Osteocyte (in vitro differentiated cells): ENCODE results near the gene TBCD. TPM values are rescaled to one million over a fixed set of nuclear protein-coding genes. Genes with fewer than 3 reads are reported as not detected.

Source experiments
- DNase-seq: peaks from one replicate; pipeline ENCODE4 v3.0.0; 2021; ENCODE audit warnings: mixed read lengths; ENCODE audit not compliant: unreplicated experiment; ENCODE audit errors: extremely low spot score
- H3K27ac Mint-ChIP-seq: one replicate; pipeline ENCODE4 v1.8.0; 2021; ENCODE audit warnings: mild to moderate bottlenecking, mixed read lengths; ENCODE audit not compliant: unreplicated experiment
- H3K27me3 Mint-ChIP-seq: one replicate; pipeline ENCODE4 v1.8.0; 2021; ENCODE audit warnings: mixed read lengths; ENCODE audit not compliant: unreplicated experiment
- H3K36me3 Mint-ChIP-seq: one replicate; pipeline ENCODE4 v1.8.0; 2021; ENCODE audit warnings: mixed read lengths; ENCODE audit not compliant: unreplicated experiment
- H3K4me1 Mint-ChIP-seq: one replicate; pipeline ENCODE4 v1.8.0; 2021; ENCODE audit warnings: mixed read lengths; ENCODE audit not compliant: unreplicated experiment
- H3K4me3 Mint-ChIP-seq: one replicate; pipeline ENCODE4 v1.8.0; 2021; ENCODE audit warnings: mild to moderate bottlenecking, moderate library complexity, mixed read lengths; ENCODE audit not compliant: unreplicated experiment
- H3K9me3 Mint-ChIP-seq: one replicate; pipeline ENCODE4 v1.8.0; 2021; ENCODE audit warnings: mixed read lengths; ENCODE audit not compliant: unreplicated experiment
- CTCF ChIP-seq: fragments of 200-600 bp; sonication (generic); IDR thresholded peaks from 2 replicates; pipeline ENCODE4 v1.5.0; 2021; ENCODE audit warnings: antibody characterized with exemption, mild to moderate bottlenecking, moderate library complexity
- total RNA-seq: library from RNA; stranded (reverse); gene quantifications from 2 replicates; pipeline ENCODE4 v1.2.1, GENCODE V29; 2021

The TBCD gene
- total RNA-seq, 1 donor from 2014 or later: 74.0 TPM

GRCh38 chr17:82865774-82866395 is 114.0 kb downstream of the TBCD start:
- Mint-ChIP-seq H3K27me3 (no peaks in the 10 kb centered on the region), H3K36me3 (peaks cover 8% of the 10 kb centered on the region), H3K27ac (peak overlapping the region; percentile 54), H3K9me3 (no peaks in the 10 kb centered on the region), H3K4me3 (no peak overlapping the region), H3K4me1 (peaks cover 48% of the 10 kb centered on the region)
- no peak for DNase-seq
- no peak for TF ChIP-seq CTCF

- Mint-ChIP-seq H3K9me3 (no peaks in the 10 kb centered on the region), H3K4me1 (peaks cover 46% of the 10 kb centered on the region), H3K27ac (peak overlapping the region; percentile 54), H3K36me3 (peaks cover 8% of the 10 kb centered on the region), H3K4me3 (no peak overlapping the region), H3K27me3 (no peaks in the 10 kb centered on the region)
- TF ChIP-seq CTCF: no peak
- no peak for DNase-seq
These were observed 114.8 kb downstream of the TBCD start for GRCh38 chr17:82866590-82867191.

- Mint-ChIP-seq H3K9me3 (no peaks in the 10 kb centered on the region), H3K4me1 (peaks cover 41% of the 10 kb centered on the region), H3K27ac (no peak overlapping the region)
These were observed 116.0 kb downstream of the TBCD start for GRCh38 chr17:82867763-82868325.

GRCh38 chr17:82868715-82869131 is 116.9 kb downstream of the TBCD start:
- Mint-ChIP-seq H3K36me3 (peaks cover 12% of the 10 kb centered on the region), H3K4me3 (no peak overlapping the region), H3K4me1 (peaks cover 34% of the 10 kb centered on the region), H3K27ac (no peak overlapping the region), H3K27me3 (no peaks in the 10 kb centered on the region), H3K9me3 (no peaks in the 10 kb centered on the region)
- DNase-seq: no peak
- TF ChIP-seq CTCF: no peak

More at GRCh38 chr17:82867763-82868325, 116.0 kb downstream of the TBCD start:
- no peaks in the 10 kb centered on the region for H3K27me3 Mint-ChIP-seq
- no peak for TF ChIP-seq CTCF
- H3K4me3 Mint-ChIP-seq: no peak overlapping the region
- no peak for DNase-seq
- peaks cover 12% of the 10 kb centered on the region for H3K36me3 Mint-ChIP-seq

GRCh38 chr17:82869536-82869935 is 117.7 kb downstream of the TBCD start:
- H3K4me3 Mint-ChIP-seq: no peak overlapping the region
- H3K9me3 Mint-ChIP-seq: no peaks in the 10 kb centered on the region
- no peak for DNase-seq
- peaks cover 12% of the 10 kb centered on the region for H3K36me3 Mint-ChIP-seq
- no peaks in the 10 kb centered on the region for H3K27me3 Mint-ChIP-seq
- TF ChIP-seq CTCF: no peak
- no peak overlapping the region for H3K27ac Mint-ChIP-seq
- H3K4me1 Mint-ChIP-seq: peaks cover 26% of the 10 kb centered on the region
